Liver (tissue), 9 donors: ENCODE data around the gene KRTAP5-6. TPM values are rescaled to one million over a fixed set of nuclear protein-coding genes. Genes with fewer than 3 reads are reported as not detected.

Experiments
- DNase-seq: peaks from one replicate; pipeline ENCODE4 v3.0.0-alpha.2; 2017; ENCODE audit warnings: low spot score
- H3K27ac ChIP-seq, 2 donors: one replicate each; pipeline ENCODE4 v1.7.0; 2013; ENCODE audit warnings: inconsistent platforms in 2 of 2, low read length in 2 of 2, control low read depth in 1 of 2, low read depth in 1 of 2, mild to moderate bottlenecking in 1 of 2
- H3K27me3 ChIP-seq, 4 donors: one replicate each; pipeline versions ENCODE4 v1.6.1 to v1.7.0; 2013; ENCODE audit warnings: low read length in 3 of 4, inconsistent platforms in 1 of 4, mild to moderate bottlenecking in 1 of 4, moderate library complexity in 1 of 4; ENCODE audit not compliant: control insufficient read depth in 4 of 4, insufficient read depth in 4 of 4
- H3K36me3 ChIP-seq, 4 donors: one replicate each; pipeline versions ENCODE4 v1.6.1 to v1.7.0; 2013; ENCODE audit warnings: low read length in 3 of 4, mild to moderate bottlenecking in 3 of 4, low read depth in 1 of 4, moderate library complexity in 1 of 4; ENCODE audit not compliant: control insufficient read depth in 4 of 4, insufficient read depth in 3 of 4
- H3K4me1 ChIP-seq, 4 donors: one replicate each; pipeline versions ENCODE4 v1.6.1 to v1.7.0; 2013; ENCODE audit warnings: low read length in 3 of 4, mild to moderate bottlenecking in 3 of 4, moderate library complexity in 1 of 4; ENCODE audit not compliant: control insufficient read depth in 4 of 4, insufficient read depth in 4 of 4
- H3K4me3 ChIP-seq, 3 donors: one replicate each; pipeline versions ENCODE4 v1.6.1 to v1.7.0; 2013; ENCODE audit warnings: low read length in 3 of 3, control low read depth in 1 of 3, low read depth in 1 of 3, mild to moderate bottlenecking in 1 of 3
- H3K9ac ChIP-seq, 2 donors: one replicate each; pipeline ENCODE4 v1.7.0; 2013; ENCODE audit warnings: low read length in 2 of 2, mild to moderate bottlenecking in 2 of 2, moderate library complexity in 2 of 2, control low read depth in 1 of 2, low read depth in 1 of 2
- H3K9me3 ChIP-seq, 4 donors: one replicate each; pipeline versions ENCODE4 v1.6.1 to v1.7.0; 2013; ENCODE audit warnings: low read length in 3 of 4; ENCODE audit not compliant: control insufficient read depth in 4 of 4
- ATF3 ChIP-seq: IDR thresholded peaks from 2 replicates; pipeline ENCODE4 v1.6.1; 2016; ENCODE audit warnings: antibody characterized with exemption
- CTCF ChIP-seq: fragments of 150-350 bp; IDR thresholded peaks from 2 replicates; pipeline ENCODE4 v1.5.1; 2017; ENCODE audit warnings: improper control_type of control experiment, low read depth, low read length; ENCODE audit not compliant: missing input control
- FOXA1 ChIP-seq: IDR thresholded peaks from 2 replicates; pipeline ENCODE4 v1.6.1; 2016; ENCODE audit warnings: antibody characterized with exemption
- FOXA2 ChIP-seq: IDR thresholded peaks from 2 replicates; pipeline ENCODE4 v1.6.1; 2016; ENCODE audit warnings: antibody characterized with exemption
- GABPA ChIP-seq, 2 donors: IDR thresholded peaks in 1 of 2; conservative IDR thresholded peaks in 1 of 2; 2 replicates each; pipeline ENCODE4 v1.6.1; 2016; ENCODE audit warnings: antibody characterized with exemption in 2 of 2, mild to moderate bottlenecking in 1 of 2, moderate library complexity in 1 of 2
- HNF4A ChIP-seq, 2 donors: conservative IDR thresholded peaks; 2 replicates each; pipeline ENCODE4 v1.6.1; 2016; ENCODE audit warnings: antibody characterized with exemption in 2 of 2, mild to moderate bottlenecking in 2 of 2
- HNF4G ChIP-seq: IDR thresholded peaks from 2 replicates; pipeline ENCODE4 v1.6.1; 2016; ENCODE audit warnings: antibody characterized with exemption
- MAX ChIP-seq: IDR thresholded peaks from 2 replicates; pipeline ENCODE4 v1.6.1; 2016; ENCODE audit warnings: antibody characterized with exemption
- NR2F2 ChIP-seq: IDR thresholded peaks from 2 replicates; pipeline ENCODE4 v1.6.1; 2016; ENCODE audit warnings: antibody characterized with exemption
- REST ChIP-seq: IDR thresholded peaks from 2 replicates; pipeline ENCODE4 v1.6.1; 2016; ENCODE audit warnings: antibody characterized with exemption, mild to moderate bottlenecking
- RXRA ChIP-seq, 2 donors: IDR thresholded peaks; 2 replicates each; pipeline ENCODE4 v1.6.1; 2017 to 2018; ENCODE audit warnings: antibody characterized with exemption in 2 of 2, mild to moderate bottlenecking in 1 of 2
- TAF1 ChIP-seq: conservative IDR thresholded peaks from 2 replicates; pipeline ENCODE4 v1.6.1; 2016; ENCODE audit warnings: antibody characterized with exemption, mild to moderate bottlenecking
- YY1 ChIP-seq: IDR thresholded peaks from 2 replicates; pipeline ENCODE4 v1.6.1; 2016; ENCODE audit warnings: antibody characterized with exemption, mild to moderate bottlenecking
- ZBTB33 ChIP-seq: IDR thresholded peaks from 2 replicates; pipeline ENCODE4 v1.6.1; 2016; ENCODE audit warnings: antibody characterized with exemption
- WGBS: extraction: QIAGEN DNeasy Blood & Tissue Kit; methylation state at CpG from one replicate; pipeline ENCODE4 v1.1.7; 2013; 5-methylcytosine and 5-hydroxymethylcytosine counted together
- polyA plus RNA-seq, 2 donors: library from polyadenylated mRNA; stranded (reverse) in 1 of 2; unstranded in 1 of 2; fragments of 200-250 nt in 1 of 2; fragments of >200 nt in 1 of 2; fragmentation: Nextera tagmentation in 1 of 2; extraction: Ambion mirVana in 1 of 2; gene quantifications; one replicate each; pipeline versions ENCODE4 v1.2.1 to v1.2.3, GENCODE V29; 2013 to 2015
- total RNA-seq, 2 donors: library from RNA; depleted of rRNA; stranded (reverse); fragments of >200 nt; gene quantifications; one replicate each; pipeline ENCODE4 v1.2.3, GENCODE V29; 2014
- donor health status: healthy.
- donor health status: healthy.
- donor health status: healthy.
- donor health status: healthy.
- donor health status: healthy.

KRTAP5-6 gene
- total and polyA plus RNA-seq, 4 donors, result 0.84 to 1.2 TPM; not detected in 2

GRCh38 chr11:1728301-1728700, 31.3 kb downstream of the KRTAP5-6 start:
- TF ChIP-seq FOXA1 (no peak), GABPA (IDR thresholded peaks at IDR 0.05 in 1 of 2, conservative IDR thresholded peaks at IDR 0.05 in 1 of 2) (no peak), HNF4A (conservative IDR thresholded peaks at IDR 0.05) (no peak), HNF4G (no peak), TAF1 (no peak), ZBTB33 (no peak), MAX (no peak), REST (no peak), CTCF (no peak), ATF3 (no peak), RXRA (IDR thresholded peaks at IDR 0.05) (no peak)
- H3K27ac ChIP-seq, result no peak overlapping the region
- no peak overlapping the region for H3K9ac ChIP-seq
- H3K4me1 ChIP-seq, result no peaks in the 10 kb centered on the region
- H3K4me3 ChIP-seq, result no peak overlapping the region
- peaks cover 0 to 6% (median 2%) of the 10 kb centered on the region in 4 donors for H3K27me3 ChIP-seq
- WGBS, result 59% methylated on average over 4 of the region's 4 CpGs
- DNase-seq, result no peak
- H3K36me3 ChIP-seq, result no peaks in the 10 kb centered on the region
- H3K9me3 ChIP-seq, result no peaks in the 10 kb centered on the region

- Histone ChIP-seq H3K27ac (no peak overlapping the region), H3K9me3 (no peaks in the 10 kb centered on the region), H3K4me1 (peaks cover 0 to 3% (median 0%) of the 10 kb centered on the region in 4 donors), H3K36me3 (no peaks in the 10 kb centered on the region), H3K27me3 (peaks cover 0 to 6% (median 2%) of the 10 kb centered on the region in 4 donors), H3K9ac (no peak overlapping the region), H3K4me3 (no peak overlapping the region)
- 76% methylated on average over 25 of the region's 25 CpGs for WGBS
- TF ChIP-seq NR2F2, result no peak
- no peak for TF ChIP-seq FOXA2
- no peak for TF ChIP-seq ZBTB33
- TF ChIP-seq YY1, result no peak
- no peak for TF ChIP-seq TAF1
- no peak for DNase-seq
Observed at GRCh38 chr11:1728931-1729691, 32.1 kb downstream of the KRTAP5-6 start.
